Vagina (tissue), 2 donors: ENCODE data around the gene NANOS2. TPM values are rescaled to one million over a fixed set of nuclear protein-coding genes. Genes with fewer than 3 reads are reported as not detected.

Experiments
- DNase-seq, 2 donors: peaks; one replicate each; pipeline ENCODE4 v3.0.0-alpha.2; 2017; ENCODE audit errors: extremely low spot score in 2 of 2
- H3K27ac ChIP-seq: fragments of 200-600 bp; sonication (generic); one replicate; pipeline ENCODE4 v1.5.1; 2019
- H3K27me3 ChIP-seq: fragments of 200-600 bp; sonication (generic); one replicate; pipeline ENCODE4 v1.5.1; 2019
- H3K36me3 ChIP-seq, 2 donors: fragments of 200-600 bp; sonication (generic); one replicate each; pipeline ENCODE4 v1.5.1; 2017 to 2019
- H3K4me1 ChIP-seq: fragments of 200-600 bp; sonication (generic); one replicate; pipeline ENCODE4 v1.5.1; 2019
- H3K4me3 ChIP-seq, 2 donors: fragments of 200-600 bp; sonication (generic); 1 replicate in 1 of 2; 2 replicates in 1 of 2; pipeline ENCODE4 v1.5.1; 2016 to 2019
- H3K9me3 ChIP-seq: fragments of 200-600 bp; sonication (generic); one replicate; pipeline ENCODE4 v1.5.1; 2019
- POLR2A ChIP-seq, 2 donors: fragments of 450-650 bp; IDR thresholded peaks; one replicate each; pipeline ENCODE4 v1.6.1; 2017; ENCODE audit warnings: antibody characterized with exemption in 2 of 2, mild to moderate bottlenecking in 2 of 2, moderate library complexity in 2 of 2
- POLR2AphosphoS5 ChIP-seq, 2 donors: sonication (generic); formaldehyde crosslinking; IDR thresholded peaks; one replicate each; pipeline ENCODE4 v1.9.0; 2017; ENCODE audit warnings: antibody characterized with exemption in 2 of 2, mild to moderate bottlenecking in 2 of 2, low read depth in 1 of 2; ENCODE audit not compliant: insufficient read depth in 1 of 2
- intact Hi-C: fragments of 100-400 bp; cut with DNase I; formaldehyde crosslinking; loops from one replicate; pipeline ENCODE4 v1.15.1; 2023
- total RNA-seq: library from RNA; depleted of rRNA; stranded (reverse); fragments of >200 nt; gene quantifications from one replicate; pipeline ENCODE4 v1.2.3, GENCODE V29; 2016
- TF ChIP-seq, protein P1 (sequence below), 3 experiments: fragments of 450-650 bp in 2 of 3; fragments of 200-600 bp in 1 of 3; sonication (generic) in 1 of 3; IDR thresholded peaks; one replicate each; pipeline ENCODE4 v1.5.1; 2017 to 2019; ENCODE audit warnings: antibody characterized with exemption in 3 of 3, mild to moderate bottlenecking in 2 of 3, moderate library complexity in 2 of 3

NANOS2 gene
- total RNA-seq, 1 donor from 2014 or later, result not detected

DNA sequence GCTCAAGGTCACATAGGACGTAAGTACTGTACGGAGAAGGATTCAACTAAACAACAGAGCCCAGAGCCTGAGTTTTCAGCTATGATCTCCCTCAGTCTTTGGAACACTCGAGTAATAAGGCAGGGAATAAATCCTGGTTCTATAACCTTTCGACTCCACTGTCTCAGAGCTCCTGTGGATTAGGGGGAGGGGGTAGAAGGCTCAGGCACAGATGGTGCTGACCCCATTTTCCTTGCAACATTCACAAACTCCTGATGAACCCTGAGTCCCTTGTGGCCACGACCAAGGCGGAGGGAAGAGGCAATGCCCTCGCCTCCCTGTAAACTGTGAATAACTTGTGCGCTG is 37.7 kb upstream of the NANOS2 start:
- no peak overlapping the region for H3K4me3 ChIP-seq
- H3K27ac ChIP-seq, result no peak overlapping the region
- no peaks in the 10 kb centered on the region for H3K9me3 ChIP-seq
- TF ChIP-seq POLR2A (IDR thresholded peaks at IDR 0.05) (no peak), POLR2AphosphoS5 (IDR thresholded peaks at IDR 0.05; ENCODE audit: insufficient read depth in 1 of 2, low read depth in 1 of 2) (no peak)
- TF ChIP-seq, protein P1, sequence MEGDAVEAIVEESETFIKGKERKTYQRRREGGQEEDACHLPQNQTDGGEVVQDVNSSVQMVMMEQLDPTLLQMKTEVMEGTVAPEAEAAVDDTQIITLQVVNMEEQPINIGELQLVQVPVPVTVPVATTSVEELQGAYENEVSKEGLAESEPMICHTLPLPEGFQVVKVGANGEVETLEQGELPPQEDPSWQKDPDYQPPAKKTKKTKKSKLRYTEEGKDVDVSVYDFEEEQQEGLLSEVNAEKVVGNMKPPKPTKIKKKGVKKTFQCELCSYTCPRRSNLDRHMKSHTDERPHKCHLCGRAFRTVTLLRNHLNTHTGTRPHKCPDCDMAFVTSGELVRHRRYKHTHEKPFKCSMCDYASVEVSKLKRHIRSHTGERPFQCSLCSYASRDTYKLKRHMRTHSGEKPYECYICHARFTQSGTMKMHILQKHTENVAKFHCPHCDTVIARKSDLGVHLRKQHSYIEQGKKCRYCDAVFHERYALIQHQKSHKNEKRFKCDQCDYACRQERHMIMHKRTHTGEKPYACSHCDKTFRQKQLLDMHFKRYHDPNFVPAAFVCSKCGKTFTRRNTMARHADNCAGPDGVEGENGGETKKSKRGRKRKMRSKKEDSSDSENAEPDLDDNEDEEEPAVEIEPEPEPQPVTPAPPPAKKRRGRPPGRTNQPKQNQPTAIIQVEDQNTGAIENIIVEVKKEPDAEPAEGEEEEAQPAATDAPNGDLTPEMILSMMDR (IDR thresholded peaks at IDR 0.05), result no peak
- H3K27me3 ChIP-seq, result no peaks in the 10 kb centered on the region
- no peak for DNase-seq
- no peaks in the 10 kb centered on the region for H3K36me3 ChIP-seq
- peaks cover 10% of the 10 kb centered on the region for H3K4me1 ChIP-seq
- intact Hi-C loops, result no loop called here

DNA sequence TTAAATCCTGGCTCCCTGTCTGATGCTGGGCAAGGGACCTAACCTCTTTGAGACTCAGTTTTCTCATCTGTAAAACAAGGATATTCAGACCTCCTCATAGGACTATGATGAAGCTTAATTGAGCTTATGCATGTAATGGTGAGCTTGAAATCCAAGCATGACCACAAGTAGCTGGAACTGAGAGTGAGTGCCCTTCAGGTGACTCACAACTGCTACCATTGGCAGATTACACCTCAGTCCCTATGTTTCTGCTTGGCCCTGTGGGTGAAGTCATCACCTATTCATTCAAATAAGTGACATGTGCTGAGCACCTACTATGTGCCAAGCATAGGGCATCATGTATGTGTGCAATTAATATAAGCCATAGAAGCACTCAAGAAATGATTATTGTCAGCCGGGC is 33.3 kb upstream of the NANOS2 start:
- H3K9me3 ChIP-seq, result no peaks in the 10 kb centered on the region
- intact Hi-C loops, result no loop called here
- no peak overlapping the region for H3K4me3 ChIP-seq
- no peak for TF ChIP-seq POLR2A (IDR thresholded peaks at IDR 0.05)
- TF ChIP-seq POLR2AphosphoS5 (IDR thresholded peaks at IDR 0.05; ENCODE audit: insufficient read depth in 1 of 2, low read depth in 1 of 2), result no peak
- TF ChIP-seq, protein P1 (IDR thresholded peaks at IDR 0.05), result no peak
- DNase-seq, result no peak
- peaks cover 5% of the 10 kb centered on the region for H3K4me1 ChIP-seq
- no peak overlapping the region for H3K27ac ChIP-seq
- no peaks in the 10 kb centered on the region for H3K36me3 ChIP-seq
- no peaks in the 10 kb centered on the region for H3K27me3 ChIP-seq

DNA sequence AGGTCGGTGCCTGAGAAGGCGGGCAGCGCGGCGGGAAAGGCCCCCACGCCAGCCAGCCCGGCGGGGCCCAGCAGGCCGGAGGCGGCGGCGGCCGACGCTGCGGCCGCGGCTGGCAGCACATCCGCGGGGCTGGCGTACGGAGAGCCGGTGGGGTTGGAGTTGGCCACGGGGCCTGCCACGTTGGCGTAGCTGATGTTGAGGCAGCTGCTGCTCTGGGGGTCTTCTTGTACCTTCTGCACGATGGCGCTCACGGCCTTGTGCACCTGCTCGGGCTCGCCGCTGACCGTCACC is 25.9 kb upstream of the NANOS2 start:
- H3K27ac ChIP-seq, result no peak overlapping the region
- no peaks in the 10 kb centered on the region for H3K4me1 ChIP-seq
- intact Hi-C loops, result no loop called here
- no peak overlapping the region for H3K4me3 ChIP-seq
- H3K27me3 ChIP-seq, result no peaks in the 10 kb centered on the region
- no peaks in the 10 kb centered on the region for H3K36me3 ChIP-seq
- no peaks in the 10 kb centered on the region for H3K9me3 ChIP-seq
- no peak for DNase-seq
- TF ChIP-seq POLR2AphosphoS5 (IDR thresholded peaks at IDR 0.05; ENCODE audit: insufficient read depth in 1 of 2, low read depth in 1 of 2) (no peak), POLR2A (IDR thresholded peaks at IDR 0.05) (no peak)
- TF ChIP-seq, protein P1 (IDR thresholded peaks at IDR 0.05), result no peak

DNA sequence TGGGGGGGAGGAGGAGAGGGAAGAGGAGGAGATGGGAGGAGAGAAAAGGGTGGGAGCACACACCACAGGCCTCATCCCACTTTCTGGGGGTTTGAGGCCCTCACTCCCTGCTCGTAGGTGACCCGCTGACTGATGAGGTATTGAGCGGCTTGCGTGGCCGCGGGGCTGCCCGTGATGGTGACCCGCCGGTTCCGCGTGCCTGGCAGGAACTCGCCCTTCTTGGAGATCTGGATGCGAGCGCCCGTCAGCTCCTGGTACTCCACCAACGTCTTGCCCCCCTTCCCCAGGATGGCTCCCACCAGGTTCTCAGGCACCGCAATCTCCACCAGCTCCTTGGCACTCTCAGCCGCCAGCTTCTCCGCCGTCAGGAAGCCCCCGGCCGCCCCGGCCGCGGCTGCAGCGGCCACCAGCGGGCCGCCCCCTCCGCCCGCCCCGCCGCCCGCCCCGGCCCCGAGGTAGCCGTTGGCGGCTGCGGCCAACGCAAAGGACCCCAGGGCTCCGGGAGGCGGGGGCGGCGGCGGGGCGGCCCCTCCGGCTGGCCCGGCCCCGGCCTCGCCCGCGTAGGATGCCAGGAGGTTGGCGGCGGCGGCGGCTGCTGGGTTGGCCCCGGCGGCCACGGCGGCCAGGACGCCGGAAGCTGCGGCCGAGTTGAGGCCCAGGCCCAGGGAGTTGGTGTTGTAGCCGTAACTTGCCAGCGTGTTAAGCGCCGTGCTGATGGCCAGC is 25.4 kb upstream of the NANOS2 start:
- no peak overlapping the region for H3K4me3 ChIP-seq

DNA sequence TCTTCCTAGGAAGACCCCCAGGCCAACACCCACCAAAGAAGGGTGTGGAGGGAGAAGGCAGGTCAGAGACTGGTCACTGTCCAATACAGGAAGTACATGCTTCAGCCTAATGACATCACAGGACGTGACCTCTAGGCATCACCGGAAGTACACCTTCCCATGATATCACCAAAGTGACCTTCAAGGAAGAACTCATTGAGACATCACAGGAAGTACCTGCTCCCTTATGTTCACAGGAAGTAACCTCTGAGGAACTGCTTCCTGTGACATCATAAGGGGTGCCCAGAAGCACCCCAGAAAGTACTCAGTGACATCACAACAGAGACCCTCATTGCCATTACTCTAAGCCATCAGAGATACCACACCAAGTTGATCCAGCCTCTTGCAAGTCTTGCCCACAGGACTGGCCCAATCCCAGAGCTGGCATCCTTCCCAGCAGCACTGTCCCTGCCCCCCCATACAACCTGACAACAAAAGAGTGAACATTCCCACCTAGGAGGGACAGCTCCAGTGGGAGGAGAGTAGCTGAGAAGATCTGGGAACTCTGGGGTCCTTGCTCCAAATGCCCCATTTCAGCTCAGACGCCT is 24.2 kb upstream of the NANOS2 start:
- intact Hi-C loops, result no loop called here
- H3K27me3 ChIP-seq, result no peaks in the 10 kb centered on the region
- no peak for TF ChIP-seq POLR2AphosphoS5 (IDR thresholded peaks at IDR 0.05; ENCODE audit: insufficient read depth in 1 of 2, low read depth in 1 of 2)
- no peak for TF ChIP-seq POLR2A (IDR thresholded peaks at IDR 0.05)
- TF ChIP-seq, protein P1 (IDR thresholded peaks at IDR 0.05), result no peak

More for the DNA sequence above, 25.4 kb upstream of the NANOS2 start:
- intact Hi-C loops, result no loop called here
- Histone ChIP-seq H3K27me3 (no peaks in the 10 kb centered on the region), H3K27ac (no peak overlapping the region), H3K9me3 (no peaks in the 10 kb centered on the region), H3K4me1 (no peaks in the 10 kb centered on the region), H3K36me3 (no peaks in the 10 kb centered on the region)
- no peak for DNase-seq
- TF ChIP-seq, protein P1 (IDR thresholded peaks at IDR 0.05), result no peak
- TF ChIP-seq POLR2A (IDR thresholded peaks at IDR 0.05) (no peak), POLR2AphosphoS5 (IDR thresholded peaks at IDR 0.05; ENCODE audit: insufficient read depth in 1 of 2, low read depth in 1 of 2) (no peak)

More for the DNA sequence above, 24.2 kb upstream of the NANOS2 start:
- H3K36me3 ChIP-seq, result no peaks in the 10 kb centered on the region
- no peaks in the 10 kb centered on the region for H3K4me1 ChIP-seq
- no peak overlapping the region for H3K4me3 ChIP-seq
- no peak overlapping the region for H3K27ac ChIP-seq
- DNase-seq, result no peak
- no peaks in the 10 kb centered on the region for H3K9me3 ChIP-seq
